ENCODE data around the gene GGT5. TPM values are rescaled to one million over a fixed set of nuclear protein-coding genes. Genes with fewer than 3 reads are reported as not detected.
"Not testable (repeated sequence)": the region's sequence is repeated elsewhere in the genome, so short reads cannot be mapped to it uniquely, and the experiment has no call there.

Gene GGT5
- total and polyA plus RNA-seq, 3 experiments from 2014 or later: not detected

DNA sequence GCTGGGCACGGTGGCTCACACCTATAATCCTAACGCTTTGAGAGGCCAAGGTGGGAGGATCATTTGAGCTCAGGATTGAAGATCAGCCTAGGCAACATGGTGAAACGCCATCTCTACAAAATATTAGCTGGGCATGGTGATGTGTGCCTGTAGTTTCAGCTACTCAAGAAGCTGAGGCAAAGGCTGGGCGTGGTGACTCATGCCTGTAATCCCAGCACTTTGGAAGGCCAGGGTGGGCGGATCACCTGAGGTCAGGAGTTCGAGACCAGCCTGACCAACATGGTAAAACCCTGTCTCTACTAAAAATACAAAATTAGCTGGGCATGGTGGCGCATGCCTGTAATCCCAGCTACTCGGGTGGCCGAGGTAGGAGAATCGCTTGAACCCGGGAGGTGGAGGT lies 34.5 kb downstream of the GGT5 start:
- H3K9me3 ChIP-seq (ENCODE audit: low read length); H3K27ac ChIP-seq (ENCODE audit: low read depth, low read length); DNase-seq; H3K4me1 ChIP-seq (ENCODE audit: insufficient read depth, low read length); POLR2A ChIA-PET; H3K9me3 Mint-ChIP-seq; H3K4me3 ChIP-seq (ENCODE audit: low read length); H3K4me3 Mint-ChIP-seq; H3K27me3 Mint-ChIP-seq; H3K36me3 Mint-ChIP-seq; H3K36me3 ChIP-seq (ENCODE audit: insufficient read depth, low read length); H3K27me3 ChIP-seq (ENCODE audit: insufficient read depth, low read length, poor library complexity, severe bottlenecking): not testable (repeated sequence)
- Mint-ChIP-seq H3K4me1 (peaks cover 6 to 13% (median 11%) of the 10 kb centered on the region in 3 donors), H3K27ac (peak overlapping the region in 1 of 8 donors; percentile 61)
- CTCF ChIA-PET: interaction anchor here (1.0 kb wide), 1 partner anchor 23 kb away, joined by 3 read pairs; no protein-coding TSS in a partner anchor

DNA sequence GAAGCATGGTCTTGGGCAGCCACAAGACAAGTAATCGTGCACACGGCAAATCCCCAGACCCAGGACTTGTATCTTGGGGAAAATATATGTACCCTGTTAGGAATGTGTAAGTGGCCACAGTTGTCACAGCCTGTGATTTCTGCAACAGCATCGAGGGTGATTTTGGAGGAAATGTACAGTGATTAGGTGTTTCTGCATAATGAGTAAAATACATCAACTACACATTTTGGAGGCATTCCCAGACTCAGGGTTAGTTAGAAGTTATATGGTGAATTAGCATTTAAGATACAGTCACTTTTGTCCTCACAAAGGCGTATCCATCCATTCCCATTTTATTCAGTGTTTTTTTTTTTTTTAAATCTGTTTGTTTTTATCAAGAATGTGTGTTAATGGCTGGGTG lies 35.2 kb downstream of the GGT5 start:
- Mint-ChIP-seq H3K36me3 (no peaks in the 10 kb centered on the region), H3K4me1 (peaks cover 6 to 13% (median 11%) of the 10 kb centered on the region in 3 donors), H3K27me3 (peaks cover 6 to 7% of the 10 kb centered on the region in 2 donors), H3K9me3 (no peaks in the 10 kb centered on the region), H3K4me3 (peak overlapping the region in 1 of 7 donors; percentile 44), H3K27ac (no peak overlapping the region)
- POLR2A ChIA-PET: no interaction called here
- no peaks in the 10 kb centered on the region for H3K9me3 ChIP-seq (ENCODE audit: low read length)
- no peak overlapping the region for H3K4me3 ChIP-seq (ENCODE audit: low read length)
- H3K27ac ChIP-seq (ENCODE audit: low read depth, low read length): no peak overlapping the region
- peaks cover 8% of the 10 kb centered on the region for H3K4me1 ChIP-seq (ENCODE audit: insufficient read depth, low read length)
- CTCF ChIA-PET: interaction anchor here (1.0 kb wide), 1 partner anchor 24 kb away, joined by 3 read pairs; no protein-coding TSS in a partner anchor
- no peaks in the 10 kb centered on the region for H3K27me3 ChIP-seq (ENCODE audit: insufficient read depth, low read length, poor library complexity, severe bottlenecking)
- no peak for DNase-seq
- no peaks in the 10 kb centered on the region for H3K36me3 ChIP-seq (ENCODE audit: insufficient read depth, low read length)

DNA sequence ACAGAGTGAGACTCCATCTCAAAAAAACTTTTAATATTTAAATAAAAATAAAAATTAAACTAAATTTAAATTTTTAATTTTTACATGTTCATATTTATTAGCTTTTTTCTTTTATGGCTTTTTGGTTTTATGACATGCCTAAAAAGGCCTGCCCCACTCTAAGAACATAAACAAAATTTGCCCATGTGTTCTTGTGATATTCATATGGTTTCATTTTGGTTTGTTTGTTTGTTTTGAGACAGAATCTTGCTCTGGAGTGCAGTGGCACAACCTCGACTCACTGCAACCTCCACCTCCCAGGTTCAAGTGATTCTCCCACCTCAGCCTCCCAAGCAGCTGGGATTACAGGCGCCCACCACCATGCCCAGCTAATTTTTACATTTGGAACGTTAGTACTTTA lies 35.9 kb downstream of the GGT5 start:
- H3K27me3 Mint-ChIP-seq: peaks cover 3 to 7% of the 10 kb centered on the region in 2 donors
- no peak for DNase-seq
- ChIA-PET POLR2A (no interaction called here), CTCF (no interaction called here)
- no peak overlapping the region for H3K27ac ChIP-seq (ENCODE audit: low read depth, low read length)
- H3K4me3 Mint-ChIP-seq: no peak overlapping the region
- no peaks in the 10 kb centered on the region for H3K9me3 ChIP-seq (ENCODE audit: low read length)
- H3K9me3 Mint-ChIP-seq: no peaks in the 10 kb centered on the region
- no peaks in the 10 kb centered on the region for H3K36me3 ChIP-seq (ENCODE audit: insufficient read depth, low read length)
- H3K27ac Mint-ChIP-seq: no peak overlapping the region
- H3K36me3 Mint-ChIP-seq: no peaks in the 10 kb centered on the region
- H3K4me1 Mint-ChIP-seq: peaks cover 6 to 13% (median 11%) of the 10 kb centered on the region in 3 donors
- H3K27me3 ChIP-seq (ENCODE audit: insufficient read depth, low read length, poor library complexity, severe bottlenecking): no peaks in the 10 kb centered on the region
- peaks cover 8% of the 10 kb centered on the region for H3K4me1 ChIP-seq (ENCODE audit: insufficient read depth, low read length)
- no peak overlapping the region for H3K4me3 ChIP-seq (ENCODE audit: low read length)

DNA sequence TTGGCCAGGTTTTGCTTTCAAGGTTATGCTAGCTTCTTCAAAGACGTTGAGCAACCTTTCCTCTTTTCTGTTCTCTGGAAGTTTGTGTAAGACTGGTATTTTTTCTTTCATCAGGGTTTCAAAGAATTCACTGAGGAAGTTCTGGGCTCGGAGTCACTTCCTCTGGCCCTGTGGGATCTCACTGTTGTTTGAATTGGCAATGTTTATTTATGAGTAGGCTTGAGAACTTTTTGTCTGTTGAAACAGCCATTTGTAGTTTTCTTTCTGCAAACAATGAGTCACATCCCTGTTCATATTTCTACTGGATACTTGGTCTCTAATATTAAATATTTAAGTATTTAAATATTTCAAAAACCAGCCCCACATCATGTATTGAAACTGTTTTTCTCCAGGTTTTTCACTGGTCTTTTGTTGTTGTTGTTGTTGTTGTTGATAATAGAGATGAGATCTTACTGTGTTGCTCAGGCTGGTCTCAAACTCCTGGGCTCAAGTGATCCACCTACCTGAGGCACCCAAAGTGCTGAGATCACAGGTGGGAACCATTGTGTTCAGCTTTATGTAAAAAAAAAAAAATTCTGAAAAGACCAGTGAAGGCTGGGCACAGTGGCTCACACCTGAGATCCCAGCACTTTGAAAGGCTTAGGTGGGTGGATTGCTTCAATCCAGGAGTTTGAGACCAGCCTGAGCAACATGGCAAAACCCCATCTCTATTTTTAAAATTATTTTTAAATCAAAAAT lies 36.7 kb downstream of the GGT5 start:
- H3K4me1 Mint-ChIP-seq: peaks cover 6 to 13% (median 11%) of the 10 kb centered on the region in 3 donors
- Histone ChIP-seq H3K4me3 (ENCODE audit: low read length) (no peak overlapping the region), H3K27me3 (ENCODE audit: insufficient read depth, low read length, poor library complexity, severe bottlenecking) (no peaks in the 10 kb centered on the region), H3K4me1 (ENCODE audit: insufficient read depth, low read length) (peaks cover 8% of the 10 kb centered on the region), H3K9me3 (ENCODE audit: low read length) (no peaks in the 10 kb centered on the region), H3K27ac (ENCODE audit: low read depth, low read length) (no peak overlapping the region), H3K36me3 (ENCODE audit: insufficient read depth, low read length) (no peaks in the 10 kb centered on the region)
- no peaks in the 10 kb centered on the region for H3K9me3 Mint-ChIP-seq
- H3K27ac Mint-ChIP-seq: no peak overlapping the region
- ChIA-PET POLR2A (no interaction called here), CTCF (no interaction called here)
- H3K4me3 Mint-ChIP-seq: no peak overlapping the region
- no peak for DNase-seq
- peaks cover 3 to 7% of the 10 kb centered on the region in 2 donors for H3K27me3 Mint-ChIP-seq
- no peaks in the 10 kb centered on the region for H3K36me3 Mint-ChIP-seq

DNA sequence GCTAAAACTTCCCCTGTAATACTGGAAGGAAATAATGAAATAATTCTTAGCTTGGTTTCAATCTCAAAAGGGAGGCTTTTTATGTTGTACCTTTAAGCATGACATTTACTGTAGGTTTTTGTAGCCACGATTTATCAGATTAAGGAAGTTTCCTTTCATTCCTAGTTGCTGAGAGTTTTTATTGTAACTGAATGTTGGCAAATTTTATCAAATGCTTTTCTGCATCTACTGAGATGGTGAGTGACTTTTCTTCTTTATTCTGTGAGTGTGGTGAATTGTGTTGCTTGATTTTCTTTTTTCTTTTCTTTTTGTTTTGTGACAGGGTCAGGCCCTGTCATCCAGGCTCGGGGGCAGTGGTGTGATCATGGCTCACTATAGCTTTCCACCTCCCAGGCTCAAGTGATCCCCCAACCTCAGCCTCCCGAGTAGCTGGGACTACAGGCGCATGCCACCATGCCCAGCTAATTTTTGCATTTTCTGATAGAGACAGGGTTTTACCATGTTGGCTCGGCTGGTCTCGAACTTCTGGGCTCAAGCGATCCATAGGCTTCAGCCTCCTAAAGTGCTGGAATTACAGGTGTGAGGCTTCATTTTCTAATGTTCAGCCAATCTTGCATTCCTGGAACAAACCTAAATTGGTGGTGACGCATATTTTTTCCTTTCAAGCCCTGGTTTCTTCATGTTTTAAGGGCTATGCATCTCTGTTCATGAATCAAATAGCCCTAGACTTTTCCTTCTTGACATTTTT lies 37.4 kb downstream of the GGT5 start:
- ChIA-PET POLR2A (no interaction called here), CTCF (no interaction called here)
- H3K27me3 ChIP-seq (ENCODE audit: insufficient read depth, low read length, poor library complexity, severe bottlenecking): no peaks in the 10 kb centered on the region
- H3K9me3 ChIP-seq (ENCODE audit: low read length): no peaks in the 10 kb centered on the region
- no peak for DNase-seq
- peaks cover 6 to 13% (median 11%) of the 10 kb centered on the region in 3 donors for H3K4me1 Mint-ChIP-seq
- H3K4me3 ChIP-seq (ENCODE audit: low read length): no peak overlapping the region
- H3K27ac Mint-ChIP-seq: peak overlapping the region in 2 of 8 donors; percentile 2 to 77
- no peak overlapping the region for H3K4me3 Mint-ChIP-seq
- no peaks in the 10 kb centered on the region for H3K36me3 Mint-ChIP-seq
- H3K27me3 Mint-ChIP-seq: peaks cover 7% of the 10 kb centered on the region in 2 donors
- H3K27ac ChIP-seq (ENCODE audit: low read depth, low read length): no peak overlapping the region
- peaks cover 8% of the 10 kb centered on the region for H3K4me1 ChIP-seq (ENCODE audit: insufficient read depth, low read length)
- H3K9me3 Mint-ChIP-seq: no peaks in the 10 kb centered on the region
- no peaks in the 10 kb centered on the region for H3K36me3 ChIP-seq (ENCODE audit: insufficient read depth, low read length)

DNA sequence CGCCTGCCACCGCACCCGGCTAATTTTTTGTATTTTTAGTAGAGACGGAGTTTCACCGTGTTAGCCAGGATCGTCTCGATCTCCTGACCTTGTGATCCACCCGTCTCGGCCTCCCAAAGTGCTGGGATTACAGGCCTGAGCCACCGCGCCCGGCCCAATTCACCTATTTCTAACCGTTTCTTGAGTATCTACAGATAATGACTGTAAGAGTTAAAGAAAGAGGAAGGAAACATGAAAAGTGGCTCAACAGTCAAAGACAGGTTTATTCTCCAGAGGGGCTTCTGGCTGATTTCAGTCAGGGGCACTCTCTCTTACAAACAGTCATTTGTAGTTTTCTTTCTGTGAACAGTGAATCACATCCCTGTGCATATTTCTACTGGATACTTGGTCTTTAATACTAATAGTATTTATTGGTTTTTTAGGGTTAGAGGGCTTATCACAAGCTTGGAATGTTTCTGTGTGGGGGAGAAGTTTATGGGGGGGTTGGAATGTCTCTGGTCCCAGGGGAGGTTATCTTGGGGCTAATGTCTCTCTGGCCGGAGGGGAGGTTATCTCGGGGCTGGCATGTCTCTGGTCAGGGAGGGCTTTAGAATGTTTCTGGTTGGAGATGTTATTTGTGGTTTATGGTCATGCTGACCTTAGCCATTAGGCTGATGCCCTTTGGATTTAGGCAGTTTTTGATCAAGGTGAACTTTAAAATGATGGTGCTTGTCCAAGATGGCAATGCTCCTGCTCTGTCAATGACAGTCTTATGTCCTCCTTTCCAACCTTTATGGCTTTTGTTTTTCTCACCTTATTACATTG lies 38.2 kb downstream of the GGT5 start:
- POLR2A ChIA-PET: not testable (repeated sequence)

DNA sequence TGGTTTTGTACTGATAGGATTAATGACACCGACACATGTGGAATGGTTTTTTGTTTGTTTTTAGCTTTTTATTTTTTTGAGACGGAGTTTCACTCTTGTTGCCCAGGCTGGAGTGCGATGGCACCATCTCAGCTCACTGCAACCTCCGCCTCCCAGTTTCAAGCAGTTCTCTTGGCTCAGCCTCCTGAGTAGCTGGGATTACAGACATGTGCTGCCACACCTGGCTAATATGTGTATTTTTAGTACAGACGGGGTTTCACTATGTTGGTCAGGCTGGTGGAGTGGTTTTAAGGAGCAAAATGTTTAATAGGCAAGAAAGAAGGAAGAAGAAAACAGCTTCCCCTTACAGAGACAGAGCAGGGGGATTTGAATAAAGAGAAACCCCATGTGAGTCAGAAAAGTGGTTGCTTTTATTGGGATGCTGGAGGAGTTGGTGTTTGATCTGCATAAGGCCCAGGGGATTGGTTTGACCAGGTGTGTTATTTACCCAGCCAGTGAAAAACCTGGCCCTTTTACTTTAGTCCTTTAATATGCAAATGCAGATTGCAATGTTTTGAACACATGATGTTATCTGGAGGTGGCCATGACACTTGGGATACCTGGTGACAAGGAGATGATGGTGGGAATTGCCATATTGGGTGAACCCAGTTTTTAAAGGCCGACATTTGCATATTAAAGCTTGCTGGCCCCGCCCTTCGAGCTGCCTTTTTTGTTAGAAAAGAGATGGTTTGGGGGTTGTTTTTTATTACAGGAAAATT lies 39.3 kb downstream of the GGT5 start:
- no peak overlapping the region for H3K4me3 ChIP-seq (ENCODE audit: low read length)
- Mint-ChIP-seq H3K4me3 (no peak overlapping the region), H3K36me3 (no peaks in the 10 kb centered on the region), H3K27ac (peak overlapping the region in 1 of 8 donors; percentile 1), H3K27me3 (peaks cover 12 to 14% of the 10 kb centered on the region in 2 donors), H3K9me3 (no peaks in the 10 kb centered on the region), H3K4me1 (peaks cover 6 to 13% (median 11%) of the 10 kb centered on the region in 3 donors)
- H3K36me3 ChIP-seq (ENCODE audit: insufficient read depth, low read length): no peaks in the 10 kb centered on the region
- CTCF ChIA-PET: no interaction called here
- H3K27ac ChIP-seq (ENCODE audit: low read depth, low read length): no peak overlapping the region
- H3K27me3 ChIP-seq (ENCODE audit: insufficient read depth, low read length, poor library complexity, severe bottlenecking): no peaks in the 10 kb centered on the region
- DNase-seq: no peak
- POLR2A ChIA-PET: no interaction called here
- peaks cover 8% of the 10 kb centered on the region for H3K4me1 ChIP-seq (ENCODE audit: insufficient read depth, low read length)
- H3K9me3 ChIP-seq (ENCODE audit: low read length): no peaks in the 10 kb centered on the region

More for the DNA sequence above, 38.2 kb downstream of the GGT5 start:
- H3K36me3 Mint-ChIP-seq; H3K9me3 Mint-ChIP-seq; H3K36me3 ChIP-seq (ENCODE audit: insufficient read depth, low read length); H3K9me3 ChIP-seq (ENCODE audit: low read length); CTCF ChIA-PET; DNase-seq; H3K4me1 ChIP-seq (ENCODE audit: insufficient read depth, low read length); H3K27ac ChIP-seq (ENCODE audit: low read depth, low read length); H3K4me3 ChIP-seq (ENCODE audit: low read length); H3K4me3 Mint-ChIP-seq; H3K27me3 ChIP-seq (ENCODE audit: insufficient read depth, low read length, poor library complexity, severe bottlenecking): not testable (repeated sequence)
- peaks cover 9 to 11% of the 10 kb centered on the region in 2 donors for H3K27me3 Mint-ChIP-seq
- H3K27ac Mint-ChIP-seq: peak overlapping the region in 1 of 8 donors; percentile 2
- H3K4me1 Mint-ChIP-seq: peaks cover 6 to 13% (median 11%) of the 10 kb centered on the region in 3 donors

Measured in CD8-positive, alpha-beta memory T cell (primary cell).